Ectodermal cell (in vitro differentiated cells): Measurements from ENCODE around the gene FAM76A.

ENCODE experiments used
- H3K27ac ChIP-seq: 2 replicates; pipeline ENCODE4 v1.7.0; 2013; ENCODE audit warnings: mild to moderate bottlenecking, low read depth, low read length; ENCODE audit not compliant: insufficient read depth, poor library complexity, severe bottlenecking
- H3K27me3 ChIP-seq: 2 replicates; pipeline ENCODE4 v1.7.0; 2013; ENCODE audit warnings: mild to moderate bottlenecking, low read length; ENCODE audit not compliant: insufficient read depth, control insufficient read depth, poor library complexity, severe bottlenecking
- H3K36me3 ChIP-seq: one replicate; pipeline ENCODE4 v1.7.0; 2013; ENCODE audit warnings: low read length; ENCODE audit not compliant: control insufficient read depth, insufficient read depth
- H3K4me1 ChIP-seq: one replicate; pipeline ENCODE4 v1.7.0; 2013; ENCODE audit warnings: low read length; ENCODE audit not compliant: control insufficient read depth, insufficient read depth
- H3K4me3 ChIP-seq: 2 replicates; pipeline ENCODE4 v1.7.0; 2013; ENCODE audit warnings: low read depth, low read length, control low read depth; ENCODE audit not compliant: insufficient read depth
- H3K9me3 ChIP-seq: 2 replicates; pipeline ENCODE4 v1.7.0; 2013; ENCODE audit warnings: mild to moderate bottlenecking, low read length, moderate library complexity; ENCODE audit not compliant: control insufficient read depth
- WGBS, 2 experiments: methylation state at CpG; one replicate each; pipeline ENCODE4 v1.1.7; 2013; ENCODE audit warnings: missing lambda C conversion rate in 2 of 2; 5-methylcytosine and 5-hydroxymethylcytosine counted together

The FAM76A gene

GRCh38 chr1:27755865-27756264, 30.1 kb downstream of the FAM76A start:
- Histone ChIP-seq H3K27ac (no peak overlapping the region), H3K4me1 (no peaks in the 10 kb centered on the region), H3K36me3 (no peaks in the 10 kb centered on the region), H3K27me3 (no peaks in the 10 kb centered on the region), H3K4me3 (no peak overlapping the region), H3K9me3 (no peaks in the 10 kb centered on the region)
- 97 to 98% methylated on average over 4 of the region's 4 CpGs for WGBS, 2 experiments

GRCh38 chr1:27759236-27759635, 33.5 kb downstream of the FAM76A start:
- no peak overlapping the region for H3K4me3 ChIP-seq
- no peaks in the 10 kb centered on the region for H3K36me3 ChIP-seq
- WGBS, 2 experiments = 97 to 98% methylated on average over 2 of the region's 2 CpGs
- no peaks in the 10 kb centered on the region for H3K9me3 ChIP-seq
- no peak overlapping the region for H3K27ac ChIP-seq
- H3K4me1 ChIP-seq = no peaks in the 10 kb centered on the region
- no peaks in the 10 kb centered on the region for H3K27me3 ChIP-seq

- no peak overlapping the region for H3K4me3 ChIP-seq
- no peak overlapping the region for H3K27ac ChIP-seq
- 91 to 96% methylated on average over 1 to 2 of the region's 3 CpGs for WGBS, 2 experiments
- H3K36me3 ChIP-seq = no peaks in the 10 kb centered on the region
- no peaks in the 10 kb centered on the region for H3K27me3 ChIP-seq
- H3K9me3 ChIP-seq = no peaks in the 10 kb centered on the region
- no peaks in the 10 kb centered on the region for H3K4me1 ChIP-seq
Measured at GRCh38 chr1:27760426-27760825, 34.7 kb downstream of the FAM76A start.

GRCh38 chr1:27762033-27762432, 36.3 kb downstream of the FAM76A start:
- WGBS, 2 experiments = 78 to 86% methylated on average over 1 of the region's 1 CpG
- H3K9me3 ChIP-seq = no peaks in the 10 kb centered on the region

GRCh38 chr1:27763358-27763757, 37.6 kb downstream of the FAM76A start:
- Histone ChIP-seq H3K9me3 (no peaks in the 10 kb centered on the region), H3K36me3 (no peaks in the 10 kb centered on the region), H3K27ac (no peak overlapping the region), H3K4me1 (no peaks in the 10 kb centered on the region), H3K27me3 (no peaks in the 10 kb centered on the region), H3K4me3 (no peak overlapping the region)
- 94 to 100% methylated on average over 4 of the region's 4 CpGs for WGBS, 2 experiments

More at GRCh38 chr1:27762033-27762432, 36.3 kb downstream of the FAM76A start:
- no peaks in the 10 kb centered on the region for H3K36me3 ChIP-seq
- no peak overlapping the region for H3K4me3 ChIP-seq
- H3K27me3 ChIP-seq = no peaks in the 10 kb centered on the region
- no peak overlapping the region for H3K27ac ChIP-seq
- H3K4me1 ChIP-seq = no peaks in the 10 kb centered on the region

GRCh38 chr1:27770293-27770830, 44.6 kb downstream of the FAM76A start:
- no peak overlapping the region for H3K27ac ChIP-seq
- H3K4me1 ChIP-seq = peaks cover 4% of the 10 kb centered on the region
- no peaks in the 10 kb centered on the region for H3K36me3 ChIP-seq
- H3K27me3 ChIP-seq = no peaks in the 10 kb centered on the region
- no peaks in the 10 kb centered on the region for H3K9me3 ChIP-seq
- H3K4me3 ChIP-seq = no peak overlapping the region
- 85 to 94% methylated on average over 1 to 2 of the region's 2 CpGs for WGBS, 2 experiments

GRCh38 chr1:27772036-27772931, 46.5 kb downstream of the FAM76A start:
- 65 to 68% methylated on average over 11 to 16 of the region's 18 CpGs for WGBS, 2 experiments
- H3K9me3 ChIP-seq = no peaks in the 10 kb centered on the region
- H3K27me3 ChIP-seq = no peaks in the 10 kb centered on the region
- no peaks in the 10 kb centered on the region for H3K36me3 ChIP-seq
- no peak overlapping the region for H3K27ac ChIP-seq
- H3K4me1 ChIP-seq = peaks cover 4% of the 10 kb centered on the region
- H3K4me3 ChIP-seq = peak overlapping the region; percentile 84

GRCh38 chr1:27772932-27773825, 47.4 kb downstream of the FAM76A start, which contains the start of gene STX12:
STX12 (plus strand) TSS chr1:27773219; CDS start chr1:27773308, 89 bp downstream.
- Histone ChIP-seq H3K4me1 (peaks cover 4% of the 10 kb centered on the region), H3K36me3 (no peaks in the 10 kb centered on the region), H3K9me3 (no peaks in the 10 kb centered on the region), H3K27ac (peak within 1 kb of the TSS; percentile 53), H3K27me3 (no peaks in the 10 kb centered on the region), H3K4me3 (peak within 1 kb of the TSS; percentile 84)
- 0 to 1% methylated on average over 56 to 58 of the region's 58 CpGs for WGBS, 2 experiments

GRCh38 chr1:27773826-27774445, 48.2 kb downstream of the FAM76A start:
- H3K9me3 ChIP-seq = no peaks in the 10 kb centered on the region
- no peak overlapping the region for H3K27ac ChIP-seq
- peak overlapping the region; percentile 84 for H3K4me3 ChIP-seq
- H3K27me3 ChIP-seq = no peaks in the 10 kb centered on the region
- H3K4me1 ChIP-seq = peaks cover 4% of the 10 kb centered on the region
- WGBS, 2 experiments = 0 to 53% methylated on average over 2 to 3 of the region's 3 CpGs
- no peaks in the 10 kb centered on the region for H3K36me3 ChIP-seq
